GM18867 (cell line): ENCODE data around the gene DCC.
"Not testable (repeated sequence)": the region's sequence is repeated elsewhere in the genome, so short reads cannot be mapped to it uniquely, and the experiment has no call there.

ENCODE experiments used
- ATAC-seq: cut with Tn5 transposase; IDR thresholded peaks from one replicate; pipeline ENCODE4 v1.9.1; 2021; ENCODE audit warnings: mild to moderate bottlenecking, moderate library complexity; ENCODE audit not compliant: unreplicated experiment

The DCC gene

GRCh38 chr18:52345428-52345827, 5.4 kb downstream of the DCC start:
- no peak for ATAC-seq

GRCh38 chr18:52348209-52348608, 8.2 kb downstream of the DCC start:
- no peak for ATAC-seq

- no peak for ATAC-seq
These were observed 9.5 kb downstream of the DCC start for GRCh38 chr18:52349498-52349897.

- ATAC-seq = no peak
These were observed 12.9 kb downstream of the DCC start for GRCh38 chr18:52352920-52353319.

GRCh38 chr18:52353589-52353988, 13.6 kb downstream of the DCC start:
- ATAC-seq = no peak

GRCh38 chr18:52363861-52364260, 23.9 kb downstream of the DCC start:
- no peak for ATAC-seq

GRCh38 chr18:52366851-52367250, 26.9 kb downstream of the DCC start:
- not testable (repeated sequence) for ATAC-seq

GRCh38 chr18:52367953-52368742, 28.2 kb downstream of the DCC start:
- peak; percentile 50 for ATAC-seq

GRCh38 chr18:52370841-52371240, 30.8 kb downstream of the DCC start:
- no peak for ATAC-seq

GRCh38 chr18:52376104-52376503, 36.1 kb downstream of the DCC start:
- no peak for ATAC-seq

- ATAC-seq = no peak
These were observed 37.1 kb downstream of the DCC start for GRCh38 chr18:52377094-52377493.

GRCh38 chr18:52386306-52386705, 46.3 kb downstream of the DCC start:
- no peak for ATAC-seq

GRCh38 chr18:52387175-52387574, 47.2 kb downstream of the DCC start:
- no peak for ATAC-seq

- peak; percentile 60 for ATAC-seq
These were observed 52.0 kb downstream of the DCC start for GRCh38 chr18:52391810-52392559.

- peak; percentile 38 for ATAC-seq
These were observed 54.6 kb downstream of the DCC start for GRCh38 chr18:52394602-52395001.

GRCh38 chr18:52395146-52395852, 55.3 kb downstream of the DCC start:
- peak; percentile 77 for ATAC-seq

- no peak for ATAC-seq
These were observed 61.2 kb downstream of the DCC start for GRCh38 chr18:52401236-52401635.

GRCh38 chr18:52402814-52403213, 62.8 kb downstream of the DCC start:
- ATAC-seq = no peak

- no peak for ATAC-seq
These were observed 63.5 kb downstream of the DCC start for GRCh38 chr18:52403291-52404021.

- ATAC-seq = no peak
These were observed 68.9 kb downstream of the DCC start for GRCh38 chr18:52408800-52409302.

- ATAC-seq = peak; percentile 100
These were observed 69.7 kb downstream of the DCC start for GRCh38 chr18:52409727-52410126.
